Liver (tissue), 3 donors: ENCODE results near the gene C9orf50.

Source experiments
- CTCF ChIP-seq: fragments of 150-350 bp; IDR thresholded peaks from 2 replicates; pipeline ENCODE4 v1.5.1; 2017; ENCODE audit warnings: improper control_type of control experiment, low read depth, low read length; ENCODE audit not compliant: missing input control
- FOXA1 ChIP-seq: IDR thresholded peaks from 2 replicates; pipeline ENCODE4 v1.6.1; 2016; ENCODE audit warnings: antibody characterized with exemption
- NR2F2 ChIP-seq: IDR thresholded peaks from 2 replicates; pipeline ENCODE4 v1.6.1; 2016; ENCODE audit warnings: antibody characterized with exemption
- RAD21 ChIP-seq, 2 donors: IDR thresholded peaks; 2 replicates each; pipeline ENCODE4 v1.6.1; 2016; ENCODE audit warnings: antibody characterized with exemption in 2 of 2, mild to moderate bottlenecking in 2 of 2
- REST ChIP-seq: IDR thresholded peaks from 2 replicates; pipeline ENCODE4 v1.6.1; 2016; ENCODE audit warnings: antibody characterized with exemption, mild to moderate bottlenecking
- TAF1 ChIP-seq: conservative IDR thresholded peaks from 2 replicates; pipeline ENCODE4 v1.6.1; 2016; ENCODE audit warnings: antibody characterized with exemption, mild to moderate bottlenecking
- YY1 ChIP-seq: IDR thresholded peaks from 2 replicates; pipeline ENCODE4 v1.6.1; 2016; ENCODE audit warnings: antibody characterized with exemption, mild to moderate bottlenecking
- ZBTB33 ChIP-seq: IDR thresholded peaks from 2 replicates; pipeline ENCODE4 v1.6.1; 2016; ENCODE audit warnings: antibody characterized with exemption
- donor health status: healthy.
- donor health status: healthy.

- no peak for TF ChIP-seq RAD21 (IDR thresholded peaks at IDR 0.05)
- TF ChIP-seq CTCF = no peak
- TF ChIP-seq NR2F2 = no peak
- TF ChIP-seq FOXA1 = no peak
- no peak for TF ChIP-seq ZBTB33
- no peak for TF ChIP-seq YY1
- no peak for TF ChIP-seq TAF1
- no peak for TF ChIP-seq REST
Observed at GRCh38 chr9:129627556-129628440, 6.9 kb upstream of the C9orf50 start.
